NT2/D1 (cell line): ENCODE results near the gene CHRNE.

Source experiments
- SUZ12 ChIP-seq: IDR thresholded peaks from 2 replicates; pipeline ENCODE4 v1.6.1; 2011; ENCODE audit not compliant: insufficient read length, insufficient read depth; ENCODE audit errors: extremely low read depth
- YY1 ChIP-seq: IDR thresholded peaks from 2 replicates; pipeline ENCODE4 v1.6.1; 2011; ENCODE audit not compliant: insufficient read length, insufficient read depth
- ZNF274 ChIP-seq: IDR thresholded peaks from 2 replicates; pipeline ENCODE4 v1.6.1; 2011; ENCODE audit warnings: mild to moderate bottlenecking, low read depth, low read length

DNA sequence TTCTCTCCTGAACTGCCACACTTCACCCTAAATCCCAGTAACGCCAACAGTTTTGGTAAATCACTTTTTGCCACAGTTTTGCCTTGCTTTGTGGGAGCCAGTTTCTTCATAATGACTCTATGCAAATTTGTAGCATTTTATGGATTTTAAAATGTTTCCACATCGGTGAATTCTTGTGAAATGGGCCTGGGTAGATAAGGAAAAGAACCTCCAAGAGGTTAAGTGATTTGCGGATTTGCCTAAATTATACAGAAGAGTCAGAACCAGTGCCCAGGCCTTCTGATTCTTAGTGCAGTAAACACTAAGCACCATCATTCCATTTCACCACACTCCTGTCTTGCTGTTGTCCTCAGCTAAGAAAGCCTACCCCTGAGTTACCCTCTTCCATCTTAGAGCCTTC is 51.8 kb downstream of the CHRNE start:
- TF ChIP-seq YY1, result no peak
- TF ChIP-seq SUZ12, result no peak
- no peak for TF ChIP-seq ZNF274
